GM12878 (cell line): Measurements from ENCODE around the gene MRPS23. TPM values are rescaled to one million over a fixed set of nuclear protein-coding genes. Genes with fewer than 3 reads are reported as not detected.

Experiments used
- ATAC-seq: fragments of 200-7000 bp; cut with Tn5 transposase; 3 replicates; pipeline ENCODE4 v1.9.1; 2020; ENCODE audit warnings: mild to moderate bottlenecking, moderate library complexity
- BruUV-seq: library from RNA; stranded (reverse); fragments of 400-500 nt; replicated peaks from 2 replicates; lab custom pipeline; 2021; lab: Mats Ljungman, UMichigan
- CTCF ChIA-PET: fragments of 300-600 bp; sonication (Branson Sonifier 250); formaldehyde crosslinking; extraction: SDS; loops from one replicate; lab custom pipeline; 2021; ENCODE audit warnings: inconsistent platforms; lab: Yijun Ruan, JAX
- POLR2A ChIA-PET: fragments of 350-600 bp; formaldehyde crosslinking; extraction: SDS; loops from one replicate; lab custom pipeline; 2021; ENCODE audit warnings: inconsistent platforms; lab: Charles Lee
- RAD21 ChIA-PET: fragments of 300-600 bp; sonication (Branson Sonifier 250); formaldehyde crosslinking; loops from one replicate; lab custom pipeline; 2023; ENCODE audit warnings: antibody characterized with exemption; ENCODE audit not compliant: unreplicated experiment; lab: Charles Lee
- SMC1A ChIA-PET: fragments of 300-600 bp; sonication (Branson Sonifier 250); formaldehyde crosslinking; loops from one replicate; lab custom pipeline; 2023; ENCODE audit not compliant: unreplicated experiment, uncharacterized antibody; lab: Charles Lee
- DNase-seq: peaks from one replicate; pipeline ENCODE4 v3.0.0-alpha.2; 2011; ENCODE audit warnings: low read depth, low spot score
- FAIRE-seq: peaks from 3 replicates; lab custom pipeline; 2011; peaks lifted over from hg19 to GRCh38; lab: Jason Lieb, UNC
- H2AFZ ChIP-seq: 2 replicates; pipeline ENCODE4 v1.6.0; 2011; ENCODE audit warnings: low read depth, low read length, control low read depth; ENCODE audit not compliant: control insufficient read depth
- H3K27ac ChIP-seq: 2 replicates; pipeline ENCODE4 v1.5.1; 2011; ENCODE audit warnings: control low read depth; ENCODE audit not compliant: control insufficient read depth, insufficient read depth
- H3K27me3 ChIP-seq, 2 experiments: replicated peaks in 1 of 2; 2 replicates each; pipeline versions ENCODE4 v1.6.0 to v1.6.1; 2011; ENCODE audit warnings: low read length in 1 of 2; ENCODE audit not compliant: control insufficient read depth in 2 of 2, insufficient read depth in 2 of 2
- H3K36me3 ChIP-seq, 2 experiments: 2 replicates each; pipeline ENCODE4 v1.5.1; 2011; ENCODE audit warnings: low read length in 1 of 2; ENCODE audit not compliant: control insufficient read depth in 2 of 2, insufficient read depth in 2 of 2
- H3K4me1 ChIP-seq: 2 replicates; pipeline ENCODE4 v1.6.1; 2011; ENCODE audit warnings: mild to moderate bottlenecking, low read length, moderate library complexity, mixed read lengths; ENCODE audit not compliant: control insufficient read depth, insufficient read depth
- H3K4me2 ChIP-seq: 2 replicates; pipeline ENCODE4 v1.6.0; 2011; ENCODE audit warnings: control low read depth; ENCODE audit not compliant: control insufficient read depth, insufficient read depth
- H3K4me3 ChIP-seq: fragments of 200-600 bp; sonication (generic); 2 replicates; pipeline ENCODE4 v1.5.1; 2016
- H3K79me2 ChIP-seq: 2 replicates; pipeline ENCODE4 v1.6.0; 2011; ENCODE audit warnings: low read length; ENCODE audit not compliant: control insufficient read depth, insufficient read depth
- H3K9ac ChIP-seq: 2 replicates; pipeline ENCODE4 v1.8.0; 2011; ENCODE audit warnings: low read length, control low read depth, mixed read lengths; ENCODE audit not compliant: control insufficient read depth, insufficient read depth
- H3K9me3 ChIP-seq: replicated peaks from 3 replicates; pipeline ENCODE4 v1.5.1; 2011; ENCODE audit warnings: mild to moderate bottlenecking, low read length; ENCODE audit not compliant: control insufficient read depth, insufficient read depth
- H4K20me1 ChIP-seq: 2 replicates; pipeline ENCODE4 v1.6.0; 2011; ENCODE audit not compliant: control insufficient read depth, insufficient read depth
- ASH2L ChIP-seq: fragments of 300-600, 200-600 bp; sonication (generic); IDR thresholded peaks from 2 replicates; pipeline ENCODE4 v1.6.1; 2017; ENCODE audit warnings: low read depth, mild to moderate bottlenecking, borderline replicate concordance
- CREM ChIP-seq: IDR thresholded peaks from 2 replicates; pipeline ENCODE4 v1.6.1; 2014; ENCODE audit warnings: antibody characterized with exemption, low read depth
- E2F4 ChIP-seq: IDR thresholded peaks from 2 replicates; pipeline ENCODE4 v1.6.1; 2012; ENCODE audit warnings: low read depth, low read length, improper control_type of control experiment
- HDGF ChIP-seq: fragments of 450-650 bp; IDR thresholded peaks from 2 replicates; pipeline ENCODE4 v1.6.1; 2016; ENCODE audit warnings: antibody characterized with exemption
- MXI1 ChIP-seq: fragments of 150-350 bp; IDR thresholded peaks from 2 replicates; pipeline ENCODE4 v1.6.1; 2011; ENCODE audit warnings: low read depth, mild to moderate bottlenecking, inconsistent platforms, low read length, improper control_type of control experiment
- RAD51 ChIP-seq: fragments of 450-650 bp; IDR thresholded peaks from 2 replicates; pipeline ENCODE4 v1.6.1; 2016; ENCODE audit warnings: moderate library complexity, mild to moderate bottlenecking, inconsistent platforms
- RFX5 ChIP-seq: IDR thresholded peaks from 2 replicates; pipeline ENCODE4 v1.6.1; 2011; ENCODE audit warnings: low read depth, low read length, improper control_type of control experiment
- SREBF1 ChIP-seq: IDR thresholded peaks from 2 replicates; pipeline ENCODE4 v1.6.1; 2012; ENCODE audit warnings: mild to moderate bottlenecking, low read length
- SUPT20H ChIP-seq: IDR thresholded peaks from 2 replicates; pipeline ENCODE4 v1.6.1; 2011; ENCODE audit warnings: low read depth, mild to moderate bottlenecking, low read length, moderate library complexity, borderline replicate concordance; ENCODE audit not compliant: control insufficient read depth
- TCF12 ChIP-seq: IDR thresholded peaks from 2 replicates; pipeline ENCODE4 v1.6.1; 2011; ENCODE audit warnings: low read depth, mild to moderate bottlenecking, low read length
- WGBS: methylation state at CpG from one replicate; pipeline ENCODE4 v1.1.6; 2016; ENCODE audit warnings: low lambda C conversion rate; ENCODE audit not compliant: insufficient replicate concordance, insufficient coverage; ENCODE audit errors: missing lambda C conversion rate; 5-methylcytosine and 5-hydroxymethylcytosine counted together
- in situ Hi-C: fragments of 300-500 bp; cut with MboI; formaldehyde crosslinking; loops from 9 replicates; pipeline ENCODE4 v1.14.3; 2018; ENCODE audit warnings: mixed read lengths
- intact Hi-C: fragments of 100-400 bp; cut with micrococcal nuclease; formaldehyde crosslinking; loops from one replicate; pipeline ENCODE4 v1.14.2; 2022; ENCODE audit not compliant: unreplicated experiment
- polyA plus RNA-seq, 11 experiments: library from polyadenylated mRNA; depleted of rRNA in 4 of 11; unstranded in 6 of 11; stranded (reverse) in 5 of 11; fragments of >200 nt; fragmentation: Nextera tagmentation in 4 of 11; fragmentation: Illumina TruSeq in 1 of 11; extraction: Ambion mirVana in 4 of 11; extraction: Trizol in 1 of 11; gene quantifications; 1 replicate in 1 of 11; 2 replicates in 10 of 11; pipeline versions ENCODE4 v1.2.1 to v1.2.3, GENCODE V29; 2011 to 2016; ENCODE audit warnings: inconsistent platforms in 2 of 11, missing spikeins in 2 of 11, low read depth in 1 of 11
- total RNA-seq, 4 experiments: library from RNA; depleted of rRNA in 3 of 4; stranded (reverse); fragments of >200 nt in 3 of 4; fragmentation: Illumina TruSeq in 1 of 4; extraction: Trizol in 1 of 4; gene quantifications; 2 replicates each; pipeline versions ENCODE4 v1.2.1 to v1.2.3, GENCODE V29; 2013 to 2021

MRPS23 gene
- total and polyA plus RNA-seq, 10 of the 15 experiments (the other 5 are each of a cell fraction or from before 2014, with no cell fraction given): 65.3 to 237 (median 87.9) TPM

GRCh38 chr17:57809879-57810278, 40.0 kb downstream of the MRPS23 start:
- FAIRE-seq (no peak), ATAC-seq (no peak), DNase-seq (no peak)
- H3K27me3 ChIP-seq: peaks cover 2 to 12% of the 10 kb centered on the region in 2 experiments
- no peaks in the 10 kb centered on the region for H3K9me3 ChIP-seq
- no peaks in the 10 kb centered on the region for H3K4me1 ChIP-seq
- POLR2A ChIA-PET: no interaction called here
- in situ Hi-C loops: no loop called here
- SMC1A ChIA-PET: interaction anchor here (0.9 kb wide), 1 partner anchor 248 kb away, joined by 3 read pairs; no protein-coding TSS in a partner anchor
- no peak overlapping the region for H2AFZ ChIP-seq
- TF ChIP-seq TCF12 (no peak), SUPT20H (no peak), CREM (no peak), E2F4 (no peak), SREBF1 (no peak), HDGF (no peak), RFX5 (no peak), ASH2L (no peak), RAD51 (no peak), MXI1 (no peak)
- H3K4me2 ChIP-seq: no peak overlapping the region
- H3K4me3 ChIP-seq: no peak overlapping the region
- H3K27ac ChIP-seq: no peak overlapping the region
- H3K9ac ChIP-seq: no peak overlapping the region
- no peaks in the 10 kb centered on the region for H3K36me3 ChIP-seq
- BruUV-seq: no TSS peak
- H4K20me1 ChIP-seq: no peaks in the 10 kb centered on the region
- 10% methylated on average over 5 of the region's 5 CpGs for WGBS
- no peaks in the 10 kb centered on the region for H3K79me2 ChIP-seq
- CTCF ChIA-PET: interaction anchor here (1.0 kb wide), 1 partner anchor 23 kb away, joined by 3 read pairs; no protein-coding TSS in a partner anchor
- RAD21 ChIA-PET: no interaction called here
- intact Hi-C loops: no loop called here
